Colonic mucosa (tissue), 4 donors: ENCODE measurements around the gene POP7. TPM values are rescaled to one million over a fixed set of nuclear protein-coding genes. Genes with fewer than 3 reads are reported as not detected.

Source experiments
- DNase-seq: peaks from one replicate; pipeline ENCODE4 v3.0.0-alpha.2; 2020
- H3K27ac ChIP-seq: fragments of 200-600 bp; one replicate; pipeline ENCODE4 v1.8.0; 2021
- H3K27me3 ChIP-seq: fragments of 200-600 bp; one replicate; pipeline ENCODE4 v1.8.0; 2021
- H3K36me3 ChIP-seq: fragments of 200-600 bp; one replicate; pipeline ENCODE4 v1.8.0; 2021
- H3K4me1 ChIP-seq: fragments of 200-600 bp; one replicate; pipeline ENCODE4 v1.8.0; 2021; ENCODE audit warnings: mild to moderate bottlenecking
- H3K4me3 ChIP-seq: fragments of 200-600 bp; one replicate; pipeline ENCODE4 v1.8.0; 2021
- H3K9ac ChIP-seq, 2 donors: one replicate each; pipeline ENCODE4 v1.7.0; 2013; ENCODE audit warnings: control low read depth in 2 of 2, low read depth in 2 of 2, low read length in 2 of 2
- H3K9me3 ChIP-seq: fragments of 200-600 bp; one replicate; pipeline ENCODE4 v1.8.0; 2021
- intact Hi-C: fragments of 100-400 bp; cut with DNase I; formaldehyde crosslinking; loops from one replicate; pipeline ENCODE4 v1.14.1; 2022
- total RNA-seq, 2 donors: library from RNA; stranded (reverse); fragmentation: NEBNext Ultra II Directional in 1 of 2; extraction: Animal tissue kit (Norgen Biotek cat#: 25700) in 1 of 2; gene quantifications; one replicate each; pipeline ENCODE4 v1.2.1, GENCODE V29; 2021
- TF ChIP-seq, protein P1 (sequence below): fragments of 200-600 bp; IDR thresholded peaks from one replicate; pipeline ENCODE4 v1.8.0; 2022; ENCODE audit warnings: antibody characterized with exemption, mild to moderate bottlenecking
- donor health status: healthy.
- donor health status: DM: no; HTN: no; CAD: no.
- donor health status: DM: no; HTN: no; CAD: no.

Gene POP7
- total RNA-seq, 2 donors from 2014 or later, result 28.8 to 43.4 TPM

DNA sequence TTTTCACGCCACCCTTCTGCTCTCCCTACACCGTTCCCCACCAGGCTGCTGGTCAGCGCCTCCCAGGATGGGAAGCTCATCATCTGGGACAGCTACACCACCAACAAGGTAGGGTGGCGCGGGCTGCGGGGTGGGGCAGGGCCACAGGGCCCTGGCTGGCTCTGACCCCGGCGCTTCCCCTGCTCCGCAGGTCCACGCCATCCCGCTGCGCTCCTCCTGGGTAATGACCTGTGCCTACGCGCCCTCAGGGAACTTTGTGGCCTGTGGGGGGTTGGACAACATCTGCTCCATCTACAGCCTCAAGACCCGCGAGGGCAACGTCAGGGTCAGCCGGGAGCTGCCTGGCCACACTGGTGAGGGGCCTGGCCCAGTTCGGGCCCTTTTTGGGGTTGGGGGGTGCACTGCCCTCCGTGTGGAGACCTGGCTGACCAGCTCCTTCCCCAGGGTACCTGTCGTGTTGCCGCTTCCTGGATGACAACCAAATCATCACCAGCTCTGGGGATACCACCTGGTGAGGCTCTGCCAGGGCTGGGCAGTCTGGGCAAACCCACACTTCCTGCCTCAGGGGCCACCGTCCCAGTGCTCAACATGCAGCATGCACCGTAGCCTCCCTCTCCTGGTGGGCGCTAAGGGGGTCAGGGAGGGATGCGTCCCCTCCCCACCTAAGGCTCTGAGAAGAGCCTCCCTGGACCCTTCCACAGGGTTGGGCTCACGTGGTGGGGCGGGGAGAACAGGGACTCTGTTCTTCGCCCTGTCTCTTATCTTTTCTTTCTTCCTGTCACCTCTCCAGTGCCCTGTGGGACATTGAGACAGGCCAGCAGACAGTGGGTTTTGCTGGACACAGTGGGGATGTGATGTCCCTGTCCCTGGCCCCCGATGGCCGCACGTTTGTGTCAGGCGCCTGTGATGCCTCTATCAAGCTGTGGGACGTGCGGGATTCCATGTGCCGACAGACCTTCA, 28.3 kb upstream of the POP7 start:
- no peak for DNase-seq
- Histone ChIP-seq H3K4me3 (no peak overlapping the region), H3K27ac (no peak overlapping the region), H3K27me3 (no peaks in the 10 kb centered on the region), H3K9me3 (no peaks in the 10 kb centered on the region), H3K36me3 (peaks cover 27% of the 10 kb centered on the region), H3K4me1 (no peaks in the 10 kb centered on the region), H3K9ac (no peak overlapping the region)
- intact Hi-C loops, result loop anchor here (10.0 kb wide), 1 partner anchor 73 kb away; the partner anchor contains the start of gene PCOLCE
- TF ChIP-seq, protein P1, sequence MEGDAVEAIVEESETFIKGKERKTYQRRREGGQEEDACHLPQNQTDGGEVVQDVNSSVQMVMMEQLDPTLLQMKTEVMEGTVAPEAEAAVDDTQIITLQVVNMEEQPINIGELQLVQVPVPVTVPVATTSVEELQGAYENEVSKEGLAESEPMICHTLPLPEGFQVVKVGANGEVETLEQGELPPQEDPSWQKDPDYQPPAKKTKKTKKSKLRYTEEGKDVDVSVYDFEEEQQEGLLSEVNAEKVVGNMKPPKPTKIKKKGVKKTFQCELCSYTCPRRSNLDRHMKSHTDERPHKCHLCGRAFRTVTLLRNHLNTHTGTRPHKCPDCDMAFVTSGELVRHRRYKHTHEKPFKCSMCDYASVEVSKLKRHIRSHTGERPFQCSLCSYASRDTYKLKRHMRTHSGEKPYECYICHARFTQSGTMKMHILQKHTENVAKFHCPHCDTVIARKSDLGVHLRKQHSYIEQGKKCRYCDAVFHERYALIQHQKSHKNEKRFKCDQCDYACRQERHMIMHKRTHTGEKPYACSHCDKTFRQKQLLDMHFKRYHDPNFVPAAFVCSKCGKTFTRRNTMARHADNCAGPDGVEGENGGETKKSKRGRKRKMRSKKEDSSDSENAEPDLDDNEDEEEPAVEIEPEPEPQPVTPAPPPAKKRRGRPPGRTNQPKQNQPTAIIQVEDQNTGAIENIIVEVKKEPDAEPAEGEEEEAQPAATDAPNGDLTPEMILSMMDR, result no peak

DNA sequence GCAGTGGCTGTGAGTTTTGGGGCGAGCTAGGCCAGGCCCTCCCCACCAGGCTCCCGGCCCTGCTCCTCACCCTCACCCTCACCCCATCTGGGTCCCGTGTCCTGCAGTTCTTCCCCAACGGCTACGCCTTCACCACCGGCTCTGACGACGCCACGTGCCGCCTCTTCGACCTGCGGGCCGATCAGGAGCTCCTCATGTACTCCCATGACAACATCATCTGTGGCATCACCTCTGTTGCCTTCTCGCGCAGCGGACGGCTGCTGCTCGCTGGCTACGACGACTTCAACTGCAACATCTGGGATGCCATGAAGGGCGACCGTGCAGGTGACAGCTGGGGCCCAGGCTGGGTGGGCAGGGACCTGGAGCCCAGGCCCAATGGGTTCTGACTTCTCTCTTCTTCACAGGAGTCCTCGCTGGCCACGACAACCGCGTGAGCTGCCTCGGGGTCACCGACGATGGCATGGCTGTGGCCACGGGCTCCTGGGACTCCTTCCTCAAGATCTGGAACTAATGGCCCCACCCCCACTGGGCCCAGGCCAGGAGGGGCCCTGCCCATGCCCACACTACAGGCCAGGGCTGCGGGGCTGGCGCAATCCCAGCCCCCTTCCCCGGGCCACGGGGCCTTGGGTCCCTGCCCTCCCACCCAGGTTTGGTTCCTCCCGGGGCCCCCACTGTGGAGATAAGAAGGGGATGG, 27.5 kb upstream of the POP7 start:
- Histone ChIP-seq H3K4me3 (no peak overlapping the region), H3K9me3 (no peaks in the 10 kb centered on the region), H3K36me3 (peaks cover 29% of the 10 kb centered on the region), H3K27me3 (no peaks in the 10 kb centered on the region), H3K27ac (no peak overlapping the region), H3K4me1 (no peaks in the 10 kb centered on the region), H3K9ac (no peak overlapping the region)
- no peak for DNase-seq
- intact Hi-C loops, result loop anchor here (10.0 kb wide), 1 partner anchor 74 kb away; the partner anchor contains the start of gene PCOLCE
- TF ChIP-seq, protein P1, result no peak

DNA sequence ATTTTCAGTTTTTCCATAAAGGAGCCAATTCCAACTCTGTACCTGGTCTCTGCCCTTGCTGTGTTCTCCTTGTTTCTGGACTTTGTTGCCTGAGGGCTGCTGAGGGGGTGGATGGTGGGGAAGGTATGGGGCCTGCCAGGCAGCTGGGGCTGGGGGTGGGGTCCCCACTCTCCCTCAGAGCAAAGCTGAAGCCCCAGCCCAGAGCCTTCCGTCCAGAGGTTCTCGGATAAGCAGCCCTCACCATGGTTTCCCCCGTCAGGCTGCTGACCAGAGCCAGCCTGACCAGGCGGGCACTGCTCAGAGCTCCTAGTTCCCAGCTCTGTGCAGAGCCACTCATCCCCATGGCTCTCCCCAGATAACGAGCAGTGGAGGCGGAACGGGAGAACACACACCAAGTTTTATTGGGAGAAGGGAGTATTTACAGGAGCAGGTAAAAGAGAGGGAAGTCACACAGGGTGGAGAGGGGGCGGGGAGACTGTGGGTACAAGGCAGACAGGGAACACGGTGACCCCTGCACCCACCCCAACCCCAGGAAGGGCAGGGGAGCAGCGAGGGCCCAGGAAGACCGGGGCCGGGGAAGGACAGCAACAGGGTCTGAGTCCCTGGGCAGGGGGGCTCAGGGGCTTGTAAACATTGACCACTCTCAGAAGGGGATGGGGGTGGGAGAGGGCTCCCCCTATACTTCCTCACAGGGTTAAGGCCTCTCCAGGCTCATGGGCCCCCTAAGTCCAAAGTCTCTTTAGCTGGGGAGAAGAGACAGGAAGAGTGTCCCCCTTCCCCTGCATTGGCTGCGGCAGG, 26.6 kb upstream of the POP7 start:
- Histone ChIP-seq H3K27ac (no peak overlapping the region), H3K9me3 (no peaks in the 10 kb centered on the region), H3K4me1 (no peaks in the 10 kb centered on the region), H3K9ac (no peak overlapping the region), H3K4me3 (no peak overlapping the region), H3K27me3 (no peaks in the 10 kb centered on the region), H3K36me3 (peaks cover 32% of the 10 kb centered on the region)
- intact Hi-C loops, result loop anchor here (10.0 kb wide), 1 partner anchor 75 kb away; the partner anchor contains the start of gene PCOLCE
- TF ChIP-seq, protein P1, result no peak
- no peak for DNase-seq

DNA sequence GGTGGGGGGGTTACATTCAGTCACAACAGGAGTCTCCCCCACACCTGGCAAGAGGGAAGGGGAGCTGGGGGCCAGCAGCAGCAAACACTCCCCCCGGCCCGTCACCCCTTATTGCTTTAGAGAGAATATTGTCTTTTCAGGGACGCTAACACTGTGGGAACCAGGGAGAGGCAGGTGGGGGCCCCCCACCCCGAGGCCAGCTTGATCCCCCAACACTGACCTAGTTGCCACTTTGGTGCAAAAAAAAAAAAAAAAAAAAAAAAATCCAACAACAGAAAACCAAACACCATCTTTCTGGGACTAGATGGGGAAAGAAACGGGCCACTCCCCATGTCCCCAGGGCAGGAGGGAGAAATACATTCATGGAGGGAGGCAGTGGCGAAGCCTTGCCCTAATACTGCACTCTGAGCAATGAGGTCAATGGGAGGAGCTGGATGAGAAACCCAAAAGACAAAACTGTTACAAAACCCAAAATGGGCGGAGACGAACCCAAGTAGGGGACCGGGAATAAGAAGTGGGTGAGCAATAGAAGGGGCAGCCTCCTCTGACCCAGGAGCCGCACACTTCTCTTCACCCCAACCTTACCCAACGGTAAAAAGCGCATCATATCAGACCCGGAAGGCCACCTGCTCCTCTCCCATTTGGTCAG, 25.9 kb upstream of the POP7 start:
- H3K4me1 ChIP-seq, result no peaks in the 10 kb centered on the region
- H3K9me3 ChIP-seq, result no peaks in the 10 kb centered on the region
- intact Hi-C loops, result loop anchor here (10.0 kb wide), 1 partner anchor 75 kb away; the partner anchor contains the start of gene PCOLCE
- H3K27me3 ChIP-seq, result no peaks in the 10 kb centered on the region
- TF ChIP-seq, protein P1, result no peak
- DNase-seq, result no peak
- H3K4me3 ChIP-seq, result no peak overlapping the region
- H3K27ac ChIP-seq, result no peak overlapping the region
- peaks cover 32% of the 10 kb centered on the region for H3K36me3 ChIP-seq
- H3K9ac ChIP-seq, result no peak overlapping the region
